Muscle of back (tissue), 13 donors: ENCODE measurements around the gene NUTM2G. TPM values are rescaled to one million over a fixed set of nuclear protein-coding genes. Genes with fewer than 3 reads are reported as not detected.
"Not testable (repeated sequence)": the region's sequence is repeated elsewhere in the genome, so short reads cannot be mapped to it uniquely, and the experiment has no call there.

Experiments used
- DNase-seq, 3 donors: peaks; one replicate each; pipeline versions ENCODE4 v3.0.0 to v3.0.0-alpha.2; 2013
- long read RNA-seq, 9 donors: transcript quantifications; one replicate each; lab custom pipeline, GENCODE V29; 2026
- polyA plus RNA-seq, 10 donors: library from polyadenylated mRNA; unstranded; fragments of 120-200 nt; gene quantifications; one replicate each; pipeline ENCODE4 v1.2.1, GENCODE V29; 2013; ENCODE audit not compliant: insufficient read length in 10 of 10

The NUTM2G gene
- polyA plus RNA-seq, result 1 to 10 TPM in 2 of 10 donors, under 1 TPM in 8; 0.20 to 1.3 (median 0.56) TPM
- long read RNA-seq, donor 1, result 0 reads
- long read RNA-seq, donor 2, result 0 reads
- long read RNA-seq, donor 3, result 0 reads
- long read RNA-seq, donor 4, result 0 reads
- long read RNA-seq, donor 5, result 0 reads
- long read RNA-seq, donor 6, result 0 reads
- long read RNA-seq, donor 7, result 0 reads
- long read RNA-seq, donor 8, result 0 reads
- long read RNA-seq, donor 9, result 0 reads

GRCh38 chr9:96928543-96928942, at the start of gene NUTM2G:
Gene NUTM2G (plus strand): TSS chr9:96928843. CDS start chr9:96929025, 182 bp downstream.
- DNase-seq, result not testable (repeated sequence)

GRCh38 chr9:96883922-96884321, 44.7 kb upstream of the NUTM2G start:
- DNase-seq, result no peak

GRCh38 chr9:96884443-96884842, 44.2 kb upstream of the NUTM2G start:
- DNase-seq, result no peak

- no peak for DNase-seq
Observed at GRCh38 chr9:96885424-96885823, 43.2 kb upstream of the NUTM2G start.

- DNase-seq, result no peak
Observed at GRCh38 chr9:96888591-96888990, 40.1 kb upstream of the NUTM2G start.

- no peak for DNase-seq
Observed at GRCh38 chr9:96892131-96892530, 36.5 kb upstream of the NUTM2G start.

- not testable (repeated sequence) for DNase-seq
Observed at GRCh38 chr9:96900010-96900409, 28.6 kb upstream of the NUTM2G start.

- DNase-seq, result not testable (repeated sequence)
Observed at GRCh38 chr9:96904947-96905722, 23.5 kb upstream of the NUTM2G start.

GRCh38 chr9:96908479-96908878, 20.2 kb upstream of the NUTM2G start:
- not testable (repeated sequence) for DNase-seq

GRCh38 chr9:96915539-96915938, 13.1 kb upstream of the NUTM2G start:
- DNase-seq, result not testable (repeated sequence)

GRCh38 chr9:96916531-96916930, 12.1 kb upstream of the NUTM2G start:
- DNase-seq, result not testable (repeated sequence)

GRCh38 chr9:96918550-96918949, 10.1 kb upstream of the NUTM2G start:
- not testable (repeated sequence) for DNase-seq

- not testable (repeated sequence) for DNase-seq
Observed at GRCh38 chr9:96920803-96921202, 7.8 kb upstream of the NUTM2G start.

GRCh38 chr9:96925587-96925986, 3.1 kb upstream of the NUTM2G start:
- DNase-seq, result not testable (repeated sequence)

GRCh38 chr9:96931665-96932064, 3.0 kb downstream of the NUTM2G start:
- DNase-seq, result not testable (repeated sequence)

GRCh38 chr9:96934097-96934496, 5.5 kb downstream of the NUTM2G start:
- not testable (repeated sequence) for DNase-seq

GRCh38 chr9:96934706-96935105, 6.1 kb downstream of the NUTM2G start:
- not testable (repeated sequence) for DNase-seq

- DNase-seq, result not testable (repeated sequence)
Observed at GRCh38 chr9:96935401-96935800, 6.8 kb downstream of the NUTM2G start.

- DNase-seq, result not testable (repeated sequence)
Observed at GRCh38 chr9:96937442-96937841, 8.8 kb downstream of the NUTM2G start.

GRCh38 chr9:96938957-96939665, 10.5 kb downstream of the NUTM2G start:
- DNase-seq, result not testable (repeated sequence)

GRCh38 chr9:96940982-96941381, 12.3 kb downstream of the NUTM2G start:
- DNase-seq, result not testable (repeated sequence)

- not testable (repeated sequence) for DNase-seq
Observed at GRCh38 chr9:96941628-96942027, 13.0 kb downstream of the NUTM2G start.
